ENCODE results near the gene BRCA1. TPM values are rescaled to one million over a fixed set of nuclear protein-coding genes. Genes with fewer than 3 reads are reported as not detected.
"Not testable (repeated sequence)": the region's sequence is repeated elsewhere in the genome, so short reads cannot be mapped to it uniquely, and the experiment has no call there.

Gene BRCA1
- total and polyA plus RNA-seq, 2 experiments from 2014 or later = 7.2 to 12.9 TPM

DNA sequence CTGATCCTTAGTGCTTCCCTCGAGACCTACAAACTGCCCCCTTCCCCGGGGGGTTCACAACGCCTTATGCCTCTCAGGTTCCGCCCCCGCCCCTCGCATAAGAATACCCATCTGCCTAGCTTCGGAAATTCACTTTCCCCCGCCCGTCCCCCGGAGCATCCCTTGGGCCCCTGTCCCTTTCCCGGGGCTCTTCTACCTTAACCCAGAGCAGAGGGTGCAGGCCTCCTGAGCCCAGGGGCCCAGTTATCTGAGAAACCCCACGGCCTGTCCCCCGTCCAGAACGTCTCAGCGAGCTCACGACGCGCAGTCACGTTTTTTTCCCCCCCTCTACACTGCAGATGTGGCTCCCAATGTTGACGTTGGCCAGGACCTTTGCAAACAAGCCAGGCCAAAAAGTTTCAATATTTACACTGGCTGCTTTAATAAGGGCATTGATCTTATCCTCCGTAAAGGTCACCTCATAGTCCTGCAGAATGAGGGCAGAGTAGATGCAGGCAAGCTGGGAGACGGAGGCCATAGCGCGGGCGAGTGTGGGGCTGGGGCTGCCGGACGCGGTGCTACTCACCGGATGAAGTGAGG is 44.5 kb upstream of the BRCA1 start:
- peak overlapping the region; percentile 98 for H3K27ac ChIP-seq
- H3K9me3 ChIP-seq (ENCODE audit: low read depth) = no peaks in the 10 kb centered on the region
- peak in 1 of 2 donors; percentile 49 for DNase-seq (ENCODE audit: low read depth in 1 of 2, low spot score in 1 of 2)
- no peak for TF ChIP-seq CTCF (IDR thresholded peaks at IDR 0.05; ENCODE audit: low read depth, low read length)
- no peaks in the 10 kb centered on the region for H3K27me3 ChIP-seq
- H3K4me1 ChIP-seq (ENCODE audit: low read depth) = peaks cover 13% of the 10 kb centered on the region
- H3K4me3 ChIP-seq = peak overlapping the region; percentile 82
- H3K36me3 ChIP-seq = no peaks in the 10 kb centered on the region

GRCh38 chr17:43165971-43166370 is 40.8 kb upstream of the BRCA1 start:
- not testable (repeated sequence) for DNase-seq (ENCODE audit: low read depth in 1 of 2, low spot score in 1 of 2); H3K4me1 ChIP-seq (ENCODE audit: low read depth); H3K27ac ChIP-seq; H3K4me3 ChIP-seq; H3K27me3 ChIP-seq; H3K9me3 ChIP-seq (ENCODE audit: low read depth); H3K36me3 ChIP-seq

GRCh38 chr17:43159957-43160356 is 34.8 kb upstream of the BRCA1 start:
- not testable (repeated sequence) for H3K4me3 ChIP-seq; H3K9me3 ChIP-seq (ENCODE audit: low read depth); DNase-seq (ENCODE audit: low read depth in 1 of 2, low spot score in 1 of 2); H3K4me1 ChIP-seq (ENCODE audit: low read depth); H3K27me3 ChIP-seq; H3K36me3 ChIP-seq; H3K27ac ChIP-seq

DNA sequence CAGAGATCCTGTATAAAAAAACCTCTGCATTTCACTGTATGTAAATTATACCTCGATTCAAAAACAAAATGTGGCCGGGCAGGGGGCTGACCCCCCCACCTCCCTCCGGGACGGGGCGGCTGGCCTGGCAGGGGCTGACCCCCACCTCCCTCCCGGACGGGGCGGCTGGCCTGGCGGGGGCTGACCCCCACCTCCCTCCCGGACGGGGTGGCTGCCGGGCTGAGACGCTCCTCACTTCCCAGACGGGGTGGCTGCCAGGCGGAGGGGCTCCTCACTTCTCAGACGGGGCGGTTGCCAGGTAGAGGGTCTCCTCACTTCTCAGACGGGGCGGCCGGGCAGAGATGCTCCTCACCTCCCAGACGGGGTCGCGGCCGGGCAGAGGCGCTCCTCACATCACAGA is 34.1 kb upstream of the BRCA1 start:
- not testable (repeated sequence) for H3K27ac ChIP-seq; DNase-seq (ENCODE audit: low read depth in 1 of 2, low spot score in 1 of 2); H3K36me3 ChIP-seq; H3K9me3 ChIP-seq (ENCODE audit: low read depth); H3K4me1 ChIP-seq (ENCODE audit: low read depth); H3K27me3 ChIP-seq; H3K4me3 ChIP-seq

GRCh38 chr17:43155666-43156065 is 30.5 kb upstream of the BRCA1 start:
- Histone ChIP-seq H3K4me1 (ENCODE audit: low read depth) (no peaks in the 10 kb centered on the region), H3K27me3 (no peaks in the 10 kb centered on the region), H3K36me3 (peaks cover 4% of the 10 kb centered on the region), H3K9me3 (ENCODE audit: low read depth) (no peaks in the 10 kb centered on the region), H3K27ac (no peak overlapping the region), H3K4me3 (no peak overlapping the region)
- TF ChIP-seq CTCF (IDR thresholded peaks at IDR 0.05; ENCODE audit: low read depth, low read length) = no peak
- no peak for DNase-seq (ENCODE audit: low read depth in 1 of 2, low spot score in 1 of 2)

- not testable (repeated sequence) for DNase-seq (ENCODE audit: low read depth in 1 of 2, low spot score in 1 of 2); H3K4me1 ChIP-seq (ENCODE audit: low read depth); H3K27me3 ChIP-seq; H3K9me3 ChIP-seq (ENCODE audit: low read depth); H3K27ac ChIP-seq; H3K36me3 ChIP-seq; H3K4me3 ChIP-seq
These were observed 28.2 kb upstream of the BRCA1 start for GRCh38 chr17:43153197-43153835.

DNA sequence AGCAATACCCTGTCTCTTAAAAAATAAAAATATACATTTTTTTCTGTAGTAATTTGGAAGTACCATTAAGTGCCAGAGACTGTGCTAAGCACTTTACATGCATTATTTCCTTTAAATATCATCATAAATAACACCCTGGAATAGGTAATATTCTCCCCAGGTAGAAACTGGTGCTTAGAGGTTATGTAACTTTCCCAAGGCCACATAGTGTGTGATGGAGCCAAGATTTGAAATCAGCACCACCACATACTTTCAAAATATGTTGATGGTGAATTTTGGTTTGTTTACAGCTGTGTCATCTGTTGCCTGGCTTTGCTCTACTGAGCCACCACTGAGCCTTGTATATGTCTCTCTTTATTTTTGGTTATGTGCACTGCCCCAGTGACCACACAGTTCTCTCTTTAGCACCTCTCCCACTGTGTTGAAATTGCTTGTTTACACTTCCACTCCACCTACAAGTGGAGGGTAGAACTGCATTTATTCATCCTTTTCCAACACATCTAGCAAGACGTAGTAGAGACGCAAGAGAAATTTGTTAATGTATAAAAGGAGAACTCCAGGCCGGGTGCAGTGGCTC is 26.8 kb upstream of the BRCA1 start:
- no peak for DNase-seq (ENCODE audit: low read depth in 1 of 2, low spot score in 1 of 2)
- Histone ChIP-seq H3K27me3 (no peaks in the 10 kb centered on the region), H3K36me3 (no peaks in the 10 kb centered on the region), H3K4me3 (no peak overlapping the region), H3K4me1 (ENCODE audit: low read depth) (no peaks in the 10 kb centered on the region), H3K9me3 (ENCODE audit: low read depth) (no peaks in the 10 kb centered on the region), H3K27ac (no peak overlapping the region)
- no peak for TF ChIP-seq CTCF (IDR thresholded peaks at IDR 0.05; ENCODE audit: low read depth, low read length)

Data from cardiac muscle cell (in vitro differentiated cells and primary cell).